Adipose tissue (tissue), 3 donors: ENCODE measurements around the gene IQSEC2. TPM values are rescaled to one million over a fixed set of nuclear protein-coding genes. Genes with fewer than 3 reads are reported as not detected.

Source experiments
- H3K27ac ChIP-seq: one replicate; pipeline ENCODE4 v1.5.1; 2013; ENCODE audit warnings: low read depth, low read length
- WGBS, 3 donors: extraction: QIAGEN DNeasy Blood & Tissue Kit; methylation state at CpG; one replicate each; pipeline ENCODE4 v1.1.7; 2013; 5-methylcytosine and 5-hydroxymethylcytosine counted together
- polyA plus RNA-seq, 3 donors: library from polyadenylated mRNA; stranded (reverse); fragments of 200-250 nt; gene quantifications; one replicate each; pipeline ENCODE4 v1.2.3, GENCODE V29; 2013
- donor health status: healthy with polysubstance abuse.
- donor health status: Bipolar disorder and iron deficiency.
- donor health status: healthy.

IQSEC2 gene
- polyA plus RNA-seq, 3 donors, result 5.6 to 19.8 (median 13.1) TPM

GRCh38 chrX:53255738-53256191 lies 25.6 kb downstream of the IQSEC2 start:
- H3K27ac ChIP-seq, result no peak overlapping the region
- WGBS, 3 donors, result 64 to 88% (median 85%) methylated on average over 5 to 9 of the region's 9 CpGs

- WGBS, 3 donors, result 88 to 94% (median 94%) methylated on average over 21 to 22 of the region's 22 CpGs
- no peak overlapping the region for H3K27ac ChIP-seq
Measured at GRCh38 chrX:53254570-53255461, 26.6 kb downstream of the IQSEC2 start.

GRCh38 chrX:53253293-53254020 lies 27.9 kb downstream of the IQSEC2 start:
- 81 to 88% (median 87%) methylated on average over 3 of the region's 3 CpGs for WGBS, 3 donors
- no peak overlapping the region for H3K27ac ChIP-seq

- H3K27ac ChIP-seq, result no peak overlapping the region
- 67 to 80% (median 77%) methylated on average over 2 of the region's 2 CpGs for WGBS, 3 donors
Measured at GRCh38 chrX:53251307-53251706, 30.1 kb downstream of the IQSEC2 start.

GRCh38 chrX:53250556-53250955 lies 30.8 kb downstream of the IQSEC2 start:
- 95 to 97% (median 95%) methylated on average over 13 to 19 of the region's 19 CpGs for WGBS, 3 donors
- H3K27ac ChIP-seq, result no peak overlapping the region

- no peak overlapping the region for H3K27ac ChIP-seq
- WGBS, 3 donors, result 86 to 100% (median 92%) methylated on average over 1 of the region's 1 CpG
Measured at GRCh38 chrX:53249408-53250042, 31.9 kb downstream of the IQSEC2 start.

- H3K27ac ChIP-seq, result no peak overlapping the region
- 83 to 92% (median 91%) methylated on average over 9 to 10 of the region's 10 CpGs for WGBS, 3 donors
Measured at GRCh38 chrX:53247928-53248327, 33.5 kb downstream of the IQSEC2 start.

GRCh38 chrX:53246231-53246630 lies 35.2 kb downstream of the IQSEC2 start:
- WGBS, 3 donors, result 77 to 89% (median 83%) methylated on average over 2 of the region's 2 CpGs
- no peak overlapping the region for H3K27ac ChIP-seq

- 44 to 80% (median 56%) methylated on average over 1 of the region's 1 CpG for WGBS, 3 donors
- no peak overlapping the region for H3K27ac ChIP-seq
Measured at GRCh38 chrX:53244610-53245009, 36.8 kb downstream of the IQSEC2 start.

GRCh38 chrX:53242310-53242709 lies 39.1 kb downstream of the IQSEC2 start:
- 80 to 97% (median 85%) methylated on average over 4 of the region's 4 CpGs for WGBS, 3 donors
- no peak overlapping the region for H3K27ac ChIP-seq

GRCh38 chrX:53241558-53241957 lies 39.8 kb downstream of the IQSEC2 start:
- H3K27ac ChIP-seq, result no peak overlapping the region
- WGBS, 3 donors, result 74 to 96% (median 81%) methylated on average over 5 to 7 of the region's 7 CpGs

GRCh38 chrX:53239474-53239873 lies 41.9 kb downstream of the IQSEC2 start:
- WGBS, 3 donors, result 75 to 82% (median 80%) methylated on average over 6 of the region's 6 CpGs
- no peak overlapping the region for H3K27ac ChIP-seq

- 69 to 98% (median 88%) methylated on average over 6 to 10 of the region's 10 CpGs for whole genome bisulfite sequencing, 3 donors
- H3K27ac ChIP-seq, result no peak overlapping the region
Measured at GRCh38 chrX:53237056-53237455, 44.3 kb downstream of the IQSEC2 start.

- no peak overlapping the region for H3K27ac ChIP-seq
- 89 to 97% (median 90%) methylated on average over 10 to 20 of the region's 20 CpGs for WGBS, 3 donors
Measured at GRCh38 chrX:53236025-53236679, 45.2 kb downstream of the IQSEC2 start.

GRCh38 chrX:53235566-53235965 lies 45.8 kb downstream of the IQSEC2 start:
- 76 to 90% (median 87%) methylated on average over 2 to 12 of the region's 12 CpGs for WGBS, 3 donors
- no peak overlapping the region for H3K27ac ChIP-seq

GRCh38 chrX:53234484-53234883 lies 46.9 kb downstream of the IQSEC2 start:
- 89 to 98% (median 96%) methylated on average over 4 to 9 of the region's 9 CpGs for WGBS, 3 donors
- H3K27ac ChIP-seq, result no peak overlapping the region

- no peak overlapping the region for H3K27ac ChIP-seq
- 77 to 96% (median 88%) methylated on average over 4 to 9 of the region's 9 CpGs for WGBS, 3 donors
Measured at GRCh38 chrX:53233536-53233935, 47.8 kb downstream of the IQSEC2 start.

- H3K27ac ChIP-seq, result no peak overlapping the region
- 67 to 84% (median 83%) methylated on average over 5 of the region's 5 CpGs for WGBS, 3 donors
Measured at GRCh38 chrX:53230116-53230515, 51.3 kb downstream of the IQSEC2 start.
